ENCODE results near the gene ZSCAN10. TPM values are rescaled to one million over a fixed set of nuclear protein-coding genes. Genes with fewer than 3 reads are reported as not detected.

The ZSCAN10 gene
- total RNA-seq, 1 experiment from 2014 or later: not detected

DNA sequence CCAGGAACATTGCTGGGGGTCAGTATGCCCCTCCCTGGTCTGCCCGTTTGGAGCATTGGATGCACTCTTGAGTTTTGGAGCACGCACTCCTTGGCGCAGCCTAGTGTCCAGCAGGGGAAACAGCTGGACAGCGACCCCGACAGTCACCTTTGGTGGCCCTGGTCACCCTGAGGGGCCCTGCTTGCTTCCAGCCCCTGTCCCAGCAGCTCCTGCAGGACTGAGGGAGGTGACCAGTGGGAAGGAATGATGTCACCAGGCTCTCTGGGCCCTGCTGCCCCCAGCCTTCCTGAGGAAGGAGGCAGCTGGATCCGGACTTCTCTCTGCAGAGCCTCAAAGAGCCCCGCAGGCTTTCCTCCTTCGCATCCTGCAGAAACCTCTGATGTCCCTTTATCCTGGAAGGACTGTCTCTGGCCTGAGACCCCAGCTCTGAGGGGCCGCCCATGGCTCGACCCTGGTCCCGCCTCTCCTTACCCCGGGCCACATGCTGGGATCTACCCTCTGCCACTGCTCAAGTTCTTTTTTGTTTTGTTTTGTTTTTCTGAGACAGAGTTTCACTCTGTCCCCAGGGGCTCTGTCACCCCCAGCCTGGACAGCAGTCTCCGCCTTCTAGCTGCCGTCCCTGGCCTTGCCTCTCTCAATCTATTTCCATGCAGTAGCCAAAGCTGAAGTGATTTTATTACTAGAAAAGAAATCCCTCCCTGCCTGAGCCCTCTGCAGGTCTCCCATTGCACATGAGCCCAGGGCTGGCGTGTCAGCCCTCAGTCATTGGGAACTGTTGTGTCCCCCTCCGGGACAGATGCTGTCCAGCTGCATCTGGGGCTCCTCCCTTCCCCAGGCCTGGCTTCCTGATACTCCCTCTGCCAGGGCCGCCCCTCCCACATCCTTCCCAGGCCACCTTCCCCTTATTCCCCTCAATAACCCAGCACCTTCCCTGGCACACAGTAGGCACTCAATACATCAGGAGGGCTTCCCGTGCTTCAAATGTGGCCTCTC, 11.6 kb downstream of the ZSCAN10 start:
- ChIA-PET POLR2A (interaction anchor here (0.6 kb wide), 1 partner anchor 293 kb away, joined by 3 read pairs; no protein-coding TSS in a partner anchor), CTCF (interaction anchor here (0.5 to 1.2 kb wide), 3 partner anchors 10 to 60 kb away, joined by 3 to 6 read pairs (median 6); no protein-coding TSS in a partner anchor)
- no peaks in the 10 kb centered on the region for H3K36me3 Mint-ChIP-seq (ENCODE audit: insufficient read depth, unreplicated experiment)
- DNase-seq: peak in 1 of 2 experiments; percentile 33
- H3K9me3 Mint-ChIP-seq (ENCODE audit: unreplicated experiment): no peaks in the 10 kb centered on the region
- intact Hi-C loops (cut with micrococcal nuclease; ENCODE audit: unreplicated experiment): no loop called here
- no peaks in the 10 kb centered on the region for H3K27me3 ChIP-seq (replicated peaks; ENCODE audit: control insufficient read depth, insufficient read depth, low read length)
- peaks cover 10% of the 10 kb centered on the region for H3K4me1 ChIP-seq
- peak overlapping the region; percentile 32 for H3K27ac Mint-ChIP-seq (ENCODE audit: unreplicated experiment)
- no peak overlapping the region for H3K4me3 ChIP-seq (ENCODE audit: low read depth, low read length)
- no peaks in the 10 kb centered on the region for H3K9me3 ChIP-seq
- BruUV-seq (replicated peaks): no TSS peak
- TF ChIP-seq, protein P1, sequence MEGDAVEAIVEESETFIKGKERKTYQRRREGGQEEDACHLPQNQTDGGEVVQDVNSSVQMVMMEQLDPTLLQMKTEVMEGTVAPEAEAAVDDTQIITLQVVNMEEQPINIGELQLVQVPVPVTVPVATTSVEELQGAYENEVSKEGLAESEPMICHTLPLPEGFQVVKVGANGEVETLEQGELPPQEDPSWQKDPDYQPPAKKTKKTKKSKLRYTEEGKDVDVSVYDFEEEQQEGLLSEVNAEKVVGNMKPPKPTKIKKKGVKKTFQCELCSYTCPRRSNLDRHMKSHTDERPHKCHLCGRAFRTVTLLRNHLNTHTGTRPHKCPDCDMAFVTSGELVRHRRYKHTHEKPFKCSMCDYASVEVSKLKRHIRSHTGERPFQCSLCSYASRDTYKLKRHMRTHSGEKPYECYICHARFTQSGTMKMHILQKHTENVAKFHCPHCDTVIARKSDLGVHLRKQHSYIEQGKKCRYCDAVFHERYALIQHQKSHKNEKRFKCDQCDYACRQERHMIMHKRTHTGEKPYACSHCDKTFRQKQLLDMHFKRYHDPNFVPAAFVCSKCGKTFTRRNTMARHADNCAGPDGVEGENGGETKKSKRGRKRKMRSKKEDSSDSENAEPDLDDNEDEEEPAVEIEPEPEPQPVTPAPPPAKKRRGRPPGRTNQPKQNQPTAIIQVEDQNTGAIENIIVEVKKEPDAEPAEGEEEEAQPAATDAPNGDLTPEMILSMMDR (IDR thresholded peaks at IDR 0.05; ENCODE audit: insufficient read depth in 1 of 2, low read depth in 1 of 2, low read length in 1 of 2, severe bottlenecking in 1 of 2, unreplicated experiment in 1 of 2): peak in 1 of 2 experiments; percentile 17
- no peak overlapping the region for H3K4me3 Mint-ChIP-seq (ENCODE audit: unreplicated experiment)
- no peaks in the 10 kb centered on the region for H3K36me3 ChIP-seq (ENCODE audit: control insufficient read depth, insufficient read depth, low read length)
- no peaks in the 10 kb centered on the region for H3K27me3 Mint-ChIP-seq (ENCODE audit: insufficient read depth, unreplicated experiment)
- no peaks in the 10 kb centered on the region for H3K4me1 Mint-ChIP-seq (ENCODE audit: low read depth, unreplicated experiment)

DNA sequence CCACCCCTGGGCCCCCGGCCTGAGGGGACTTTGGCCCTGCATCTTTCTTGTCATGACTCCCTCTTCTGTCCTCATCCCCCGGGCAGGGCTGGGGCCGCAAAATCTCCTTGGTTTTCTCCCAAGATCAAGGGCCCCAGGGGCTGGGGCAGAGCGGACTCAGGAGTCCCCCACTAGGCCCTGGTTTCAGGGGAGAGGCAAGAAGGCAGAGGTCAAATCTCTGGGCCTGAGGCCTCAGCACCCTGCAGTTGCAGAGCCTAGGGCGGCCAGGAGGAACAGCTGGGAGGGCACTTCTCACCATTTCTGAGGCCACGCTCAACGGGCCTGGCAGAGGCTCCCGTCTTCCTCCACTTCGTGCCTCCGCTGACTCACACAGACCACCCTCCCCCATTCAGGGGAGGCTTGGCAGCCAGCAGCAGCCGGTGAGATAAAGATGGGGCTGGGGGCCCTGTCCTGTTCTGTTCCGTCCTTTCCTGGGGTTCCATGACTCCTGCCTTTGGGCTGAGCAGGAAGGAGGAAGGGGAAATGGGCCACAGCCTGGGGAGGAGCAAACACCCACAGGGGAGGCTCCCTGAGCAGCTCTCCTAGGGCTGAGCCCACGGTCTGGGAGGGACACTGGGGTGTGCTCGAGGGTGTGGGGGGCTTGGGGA, 12.4 kb downstream of the ZSCAN10 start:
- H3K36me3 Mint-ChIP-seq (ENCODE audit: insufficient read depth, unreplicated experiment): no peaks in the 10 kb centered on the region
- Histone ChIP-seq H3K27me3 (replicated peaks; ENCODE audit: control insufficient read depth, insufficient read depth, low read length) (no peaks in the 10 kb centered on the region), H3K36me3 (ENCODE audit: control insufficient read depth, insufficient read depth, low read length) (no peaks in the 10 kb centered on the region), H3K4me3 (ENCODE audit: low read depth, low read length) (no peak overlapping the region), H3K4me1 (peaks cover 10% of the 10 kb centered on the region), H3K9me3 (no peaks in the 10 kb centered on the region)
- no peak for DNase-seq
- POLR2A ChIA-PET: interaction anchor here (0.6 kb wide), 1 partner anchor 292 kb away, joined by 3 read pairs; no protein-coding TSS in a partner anchor
- H3K27me3 Mint-ChIP-seq (ENCODE audit: insufficient read depth, unreplicated experiment): no peaks in the 10 kb centered on the region
- TF ChIP-seq, protein P1 (IDR thresholded peaks at IDR 0.05; ENCODE audit: insufficient read depth in 1 of 2, low read depth in 1 of 2, low read length in 1 of 2, severe bottlenecking in 1 of 2, unreplicated experiment in 1 of 2): no peak
- CTCF ChIA-PET: interaction anchor here (0.6 to 1.2 kb wide), 2 partner anchors 11 to 20 kb away, joined by 3 to 6 read pairs; no protein-coding TSS in a partner anchor
- intact Hi-C loops (cut with micrococcal nuclease; ENCODE audit: unreplicated experiment): no loop called here
- no peaks in the 10 kb centered on the region for H3K9me3 Mint-ChIP-seq (ENCODE audit: unreplicated experiment)
- no peaks in the 10 kb centered on the region for H3K4me1 Mint-ChIP-seq (ENCODE audit: low read depth, unreplicated experiment)
- no peak overlapping the region for H3K4me3 Mint-ChIP-seq (ENCODE audit: unreplicated experiment)
- BruUV-seq (replicated peaks): no TSS peak
- no peak overlapping the region for H3K27ac Mint-ChIP-seq (ENCODE audit: unreplicated experiment)

DNA sequence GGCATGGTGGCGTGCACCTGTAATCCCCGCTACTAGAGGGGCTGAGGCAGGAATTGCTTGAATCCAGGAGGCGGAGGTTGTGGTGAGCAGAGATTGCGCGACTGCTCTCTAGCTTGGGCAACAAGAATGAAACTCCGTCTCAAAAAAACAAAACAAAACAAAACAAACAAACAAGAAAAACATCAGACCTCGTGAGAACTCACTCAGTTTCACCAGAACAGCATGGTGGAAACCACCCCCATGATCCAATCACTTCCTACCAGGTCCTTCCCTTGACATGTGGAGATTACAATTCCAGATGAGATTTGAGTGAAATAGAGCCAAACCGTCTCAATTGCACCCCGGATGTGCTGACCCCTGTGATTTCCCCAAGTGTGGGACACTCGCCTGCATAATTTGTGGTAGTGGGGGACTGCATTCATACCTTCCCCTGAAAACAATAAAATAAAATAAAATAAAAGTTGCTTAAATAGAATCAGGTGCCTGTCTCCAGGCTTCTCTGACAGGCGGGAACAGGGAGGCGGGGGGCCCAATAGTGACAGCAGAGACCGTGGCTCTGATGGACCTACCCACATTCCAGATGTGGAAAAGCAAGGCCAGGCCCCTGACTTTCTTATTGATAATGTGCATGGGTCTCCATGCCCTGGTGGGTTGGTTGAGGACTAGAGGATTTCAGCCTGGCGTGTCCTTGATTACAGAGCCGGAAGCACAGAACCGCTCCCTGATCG, 13.1 kb downstream of the ZSCAN10 start:
- Histone ChIP-seq H3K4me1 (peaks cover 10% of the 10 kb centered on the region), H3K4me3 (ENCODE audit: low read depth, low read length) (no peak overlapping the region), H3K36me3 (ENCODE audit: control insufficient read depth, insufficient read depth, low read length) (no peaks in the 10 kb centered on the region), H3K9me3 (no peaks in the 10 kb centered on the region), H3K27me3 (replicated peaks; ENCODE audit: control insufficient read depth, insufficient read depth, low read length) (no peaks in the 10 kb centered on the region)
- intact Hi-C loops (cut with micrococcal nuclease; ENCODE audit: unreplicated experiment): no loop called here
- DNase-seq: no peak
- H3K4me1 Mint-ChIP-seq (ENCODE audit: low read depth, unreplicated experiment): no peaks in the 10 kb centered on the region
- no peak overlapping the region for H3K27ac Mint-ChIP-seq (ENCODE audit: unreplicated experiment)
- H3K36me3 Mint-ChIP-seq (ENCODE audit: insufficient read depth, unreplicated experiment): no peaks in the 10 kb centered on the region
- H3K4me3 Mint-ChIP-seq (ENCODE audit: unreplicated experiment): no peak overlapping the region
- TF ChIP-seq, protein P1 (IDR thresholded peaks at IDR 0.05; ENCODE audit: insufficient read depth in 1 of 2, low read depth in 1 of 2, low read length in 1 of 2, severe bottlenecking in 1 of 2, unreplicated experiment in 1 of 2): no peak
- ChIA-PET CTCF (no interaction called here), POLR2A (interaction anchor here (0.5 to 0.6 kb wide), 2 partner anchors 39 to 73 kb away, joined by 3 read pairs; no protein-coding TSS in a partner anchor)
- H3K9me3 Mint-ChIP-seq (ENCODE audit: unreplicated experiment): no peaks in the 10 kb centered on the region
- no TSS peak for BruUV-seq (replicated peaks)
- no peaks in the 10 kb centered on the region for H3K27me3 Mint-ChIP-seq (ENCODE audit: insufficient read depth, unreplicated experiment)
